K562 (cell line): ENCODE data around the gene LCE1D. TPM values are rescaled to one million over a fixed set of nuclear protein-coding genes. Genes with fewer than 3 reads are reported as not detected.

Source experiments
- ATAC-seq: fragments of 200-7000 bp; cut with Tn5 transposase; 3 replicates; pipeline ENCODE4 v1.9.1; 2020; ENCODE audit warnings: moderate library complexity
- BruUV-seq: library from RNA; stranded (reverse); fragments of 400-500 nt; replicated peaks from 2 replicates; lab custom pipeline; 2021; lab: Mats Ljungman, UMichigan
- CTCF ChIA-PET: fragments of 300-600 bp; formaldehyde crosslinking; extraction: SDS; loops from one replicate; lab custom pipeline; 2021; ENCODE audit warnings: low intra/inter-chr PET ratio; lab: Yijun Ruan, JAX
- POLR2A ChIA-PET: fragments of 300-600, 350-650 bp; sonication (Branson Sonifier 250); formaldehyde crosslinking; extraction: SDS; loops from one replicate; lab custom pipeline; 2021; ENCODE audit warnings: antibody characterized with exemption, inconsistent platforms; lab: Yijun Ruan, JAX
- DNase-seq, 4 experiments: peaks; one replicate each; pipeline versions ENCODE4 v3.0.0 to v3.0.0-alpha.2; 2011 to 2018; ENCODE audit warnings: low spot score in 3 of 4, mixed read lengths in 3 of 4; ENCODE audit errors: extremely low read depth in 1 of 4
- FAIRE-seq: peaks from 2 replicates; lab custom pipeline; 2011; peaks lifted over from hg19 to GRCh38; lab: Jason Lieb, UNC
- H2AFZ ChIP-seq: 2 replicates; pipeline ENCODE4 v1.6.0; 2011; ENCODE audit warnings: low read depth, low read length, control low read depth, inconsistent platforms
- H3K27ac ChIP-seq: fragments of 200-600 bp; 3 replicates; pipeline ENCODE4 v1.8.0; 2011; ENCODE audit warnings: low read depth, mild to moderate bottlenecking, control low read depth, inconsistent platforms, low read length, moderate library complexity, mixed read lengths; ENCODE audit errors: extremely low read depth
- H3K27me3 ChIP-seq, 2 experiments: fragments of 300-600 bp in 1 of 2; 2 replicates in 1 of 2; 3 replicates in 1 of 2; pipeline versions ENCODE4 v1.6.0 to v1.8.0; 2011; ENCODE audit warnings: inconsistent platforms in 2 of 2, low read length in 2 of 2, mild to moderate bottlenecking in 1 of 2, mixed read lengths in 1 of 2, moderate library complexity in 1 of 2; ENCODE audit not compliant: control insufficient read depth in 2 of 2, insufficient read depth in 2 of 2
- H3K36me3 ChIP-seq: fragments of 300-600 bp; 3 replicates; pipeline ENCODE4 v1.8.0; 2011; ENCODE audit warnings: mild to moderate bottlenecking, low read length, inconsistent platforms; ENCODE audit not compliant: control insufficient read depth, insufficient read depth
- H3K4me1 ChIP-seq, 2 experiments: fragments of 200-600 bp in 1 of 2; replicated peaks in 1 of 2; 2 replicates in 1 of 2; 3 replicates in 1 of 2; pipeline versions ENCODE4 v1.5.1 to v1.8.0; 2011; ENCODE audit warnings: inconsistent platforms in 2 of 2, low read length in 2 of 2, mild to moderate bottlenecking in 1 of 2, mixed read lengths in 1 of 2, moderate library complexity in 1 of 2; ENCODE audit not compliant: control insufficient read depth in 2 of 2, insufficient read depth in 2 of 2
- H3K4me2 ChIP-seq: 2 replicates; pipeline ENCODE4 v1.6.1; 2011; ENCODE audit warnings: low read length, control low read depth, inconsistent platforms, mixed read lengths; ENCODE audit not compliant: insufficient read depth
- H3K4me3 ChIP-seq: fragments of 200-600 bp; sonication (generic), shearing (Covaris generic); 2 replicates; pipeline ENCODE4 v1.5.1; 2016; ENCODE audit warnings: control low read depth, inconsistent platforms
- H3K79me2 ChIP-seq: fragments of 200-600 bp; 3 replicates; pipeline ENCODE4 v1.8.0; 2011; ENCODE audit warnings: low read length, inconsistent platforms; ENCODE audit not compliant: control insufficient read depth, insufficient read depth
- H3K9ac ChIP-seq, 2 experiments: 2 replicates each; pipeline versions ENCODE4 v1.6.0 to v1.6.1; 2011; ENCODE audit warnings: low read depth in 2 of 2, low read length in 2 of 2, control low read depth in 1 of 2, inconsistent platforms in 1 of 2, mild to moderate bottlenecking in 1 of 2, mixed read lengths in 1 of 2; ENCODE audit not compliant: insufficient read depth in 1 of 2
- H3K9me1 ChIP-seq: one replicate; pipeline ENCODE4 v1.6.0; 2011; ENCODE audit warnings: inconsistent platforms, mild to moderate bottlenecking, low read length, moderate library complexity; ENCODE audit not compliant: control insufficient read depth, insufficient read depth
- H3K9me3 ChIP-seq: replicated peaks from 2 replicates; pipeline ENCODE4 v1.5.1; 2011; ENCODE audit warnings: low read depth, low read length, inconsistent platforms; ENCODE audit not compliant: control insufficient read depth, insufficient read depth
- H4K20me1 ChIP-seq: replicated peaks from 2 replicates; pipeline ENCODE4 v1.6.1; 2011; ENCODE audit warnings: low read length, inconsistent platforms, mixed read lengths; ENCODE audit not compliant: control insufficient read depth, insufficient read depth
- CEBPB ChIP-seq: fragments of 450-650 bp; IDR thresholded peaks from 2 replicates; pipeline ENCODE4 v1.6.1; 2016; ENCODE audit warnings: missing genetic modification characterization, missing compliant biosample characterization
- CXXC5 ChIP-seq: fragments of 250-450 bp; sonication (Bioruptor Pico); IDR thresholded peaks from 2 replicates; pipeline ENCODE4 v1.8.0; 2022; ENCODE audit warnings: inconsistent platforms, mild to moderate bottlenecking, moderate library complexity
- HSF4 ChIP-seq: fragments of 250-450 bp; sonication (Bioruptor Pico); IDR thresholded peaks from 2 replicates; pipeline ENCODE4 v2.1.2; 2022; ENCODE audit warnings: mild to moderate bottlenecking, moderate library complexity, borderline replicate concordance
- KDM4B ChIP-seq, 2 experiments: fragments of 450-650 bp in 1 of 2; sonication (generic) in 1 of 2; IDR thresholded peaks; 2 replicates each; pipeline ENCODE4 v1.6.1; 2016 to 2017; ENCODE audit warnings: borderline replicate concordance in 2 of 2, antibody characterized with exemption in 1 of 2, low read depth in 1 of 2, mild to moderate bottlenecking in 1 of 2
- NFATC3 ChIP-seq: fragments of 450-650 bp; IDR thresholded peaks from 2 replicates; pipeline ENCODE4 v1.6.1; 2017; ENCODE audit warnings: mild to moderate bottlenecking
- NR2C1 ChIP-seq, 2 experiments: fragments of 450-650 bp; IDR thresholded peaks; 2 replicates each; pipeline ENCODE4 v1.6.1; 2017; ENCODE audit warnings: mild to moderate bottlenecking in 2 of 2, antibody characterized with exemption in 1 of 2, inconsistent platforms in 1 of 2, missing compliant biosample characterization in 1 of 2, missing genetic modification characterization in 1 of 2
- POLR2AphosphoS2 ChIP-seq: IDR thresholded peaks from 2 replicates; pipeline ENCODE4 v1.6.1; 2012; ENCODE audit warnings: low read length, improper control_type of control experiment
- TAF15 ChIP-seq: fragments of 200-400 bp; formaldehyde crosslinking; IDR thresholded peaks from 2 replicates; pipeline ENCODE4 v1.6.1; 2017; ENCODE audit warnings: mild to moderate bottlenecking, low read depth, low read length, moderate library complexity
- ZC3H4 ChIP-seq: sonication (generic); formaldehyde crosslinking; IDR thresholded peaks from 2 replicates; pipeline ENCODE4 v1.9.0; 2021; ENCODE audit warnings: missing genetic modification reagents, borderline replicate concordance
- ZKSCAN3 ChIP-seq: fragments of 250-450 bp; sonication (Bioruptor Pico); IDR thresholded peaks from 2 replicates; pipeline ENCODE4 v1.4.0; 2020
- ZNF384 ChIP-seq: IDR thresholded peaks from 2 replicates; pipeline ENCODE4 v1.6.1; 2012; ENCODE audit warnings: low read depth, low read length, improper control_type of control experiment
- WGBS: fragments of 100-300 bp; shearing (Covaris generic); methylation state at CpG from one replicate; pipeline ENCODE4 v1.1.6; 2016; ENCODE audit warnings: low coverage, mixed read lengths; ENCODE audit not compliant: insufficient coverage; ENCODE audit errors: missing lambda C conversion rate; 5-methylcytosine and 5-hydroxymethylcytosine counted together
- in situ Hi-C: fragments of 300-500 bp; cut with MboI; formaldehyde crosslinking; loops from 4 replicates; pipeline ENCODE4 v1.15.0; 2018; ENCODE audit warnings: inconsistent platforms, mixed read lengths
- intact Hi-C: fragments of 100-400 bp; cut with micrococcal nuclease; formaldehyde crosslinking; loops from 2 replicates; pipeline ENCODE4 v1.14.2; 2022
- polyA plus RNA-seq, 8 experiments: library from polyadenylated mRNA; depleted of rRNA in 4 of 8; stranded (reverse) in 5 of 8; unstranded in 3 of 8; fragments of >200 nt; fragmentation: Nextera tagmentation in 2 of 8; fragmentation: Illumina TruSeq in 1 of 8; extraction: Ambion mirVana in 2 of 8; extraction: Trizol in 1 of 8; gene quantifications; 2 replicates each; pipeline versions ENCODE4 v1.2.1 to v1.2.3, GENCODE V29; 2011 to 2014; ENCODE audit warnings: inconsistent platforms in 1 of 8, missing spikeins in 1 of 8
- total RNA-seq, 7 experiments: library from RNA; depleted of rRNA in 6 of 7; stranded (reverse); fragments of >200 nt in 6 of 7; fragmentation: Illumina TruSeq in 2 of 7; extraction: Trizol in 2 of 7; gene quantifications; 2 replicates each; pipeline versions ENCODE4 v1.2.1 to v1.2.3, GENCODE V29; 2011 to 2021; ENCODE audit warnings: low replicate concordance in 1 of 7
- TF ChIP-seq, protein P1 (sequence below): fragments of 250-450 bp; sonication (Bioruptor Pico); IDR thresholded peaks from 2 replicates; pipeline ENCODE4 v1.8.0; 2022; ENCODE audit warnings: moderate library complexity, mild to moderate bottlenecking, inconsistent platforms
- TF ChIP-seq, protein P2 (sequence below): fragments of 150-350 bp; IDR thresholded peaks from 2 replicates; pipeline ENCODE4 v1.6.1; 2014; ENCODE audit warnings: low read depth, mild to moderate bottlenecking, low read length, borderline replicate concordance

Gene LCE1D
- total and polyA plus RNA-seq, 9 of the 15 experiments (the other 6 are each of a cell fraction or from before 2014, with no cell fraction given): not detected

DNA sequence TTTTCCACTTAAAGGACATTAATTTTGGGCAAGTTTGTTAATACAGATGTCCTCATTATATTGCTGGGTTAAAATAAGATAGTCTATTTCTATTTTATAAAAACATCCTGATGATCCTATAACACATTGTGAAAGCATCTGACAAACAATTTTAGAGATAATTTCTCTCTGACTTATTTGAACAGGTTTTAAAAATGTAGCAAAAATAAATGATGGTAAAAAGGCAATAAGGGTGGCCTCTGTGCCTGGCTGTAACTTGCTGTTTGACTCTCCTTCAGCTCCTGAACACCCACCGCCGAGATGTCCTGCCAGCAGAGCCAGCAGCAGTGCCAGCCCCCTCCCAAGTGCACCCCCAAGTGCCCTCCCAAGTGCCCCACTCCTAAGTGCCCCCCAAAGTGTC, 30.7 kb downstream of the LCE1D start, which contains the start of gene LCE1A:
LCE1A (plus strand) TSS at position 301 of the 400 bp plus-strand sequence; CDS start at position 301, 0 bp downstream.
- ChIA-PET POLR2A (interaction anchor here (1.1 kb wide), 1 partner anchor 10 kb away, joined by 3 read pairs; no protein-coding TSS in a partner anchor), CTCF (no interaction called here)
- H3K9me3 ChIP-seq: no peaks in the 10 kb centered on the region
- H3K4me1 ChIP-seq: no peaks in the 10 kb centered on the region
- H3K27ac ChIP-seq: no peak within 1 kb of the TSS
- no peak within 1 kb of the TSS for H3K4me3 ChIP-seq
- H4K20me1 ChIP-seq: no peaks in the 10 kb centered on the region
- intact Hi-C loops (no loop called here), in situ Hi-C loops (no loop called here)
- no peaks in the 10 kb centered on the region for H3K9me1 ChIP-seq
- H3K36me3 ChIP-seq: no peaks in the 10 kb centered on the region
- H2AFZ ChIP-seq: no peak within 1 kb of the TSS
- H3K9ac ChIP-seq: no peak within 1 kb of the TSS
- H3K79me2 ChIP-seq: no peaks in the 10 kb centered on the region
- H3K4me2 ChIP-seq: no peak within 1 kb of the TSS
- no peak for TF ChIP-seq NR2C1 (IDR thresholded peaks at IDR 0.05)
- no peak for TF ChIP-seq NR2C1 (tag; IDR thresholded peaks at IDR 0.05)
- no peak for TF ChIP-seq POLR2AphosphoS2
- TF ChIP-seq ZKSCAN3 (CRISPR knock-in tag): no peak
- TF ChIP-seq HSF4 (CRISPR knock-in tag): no peak
- TF ChIP-seq KDM4B (IDR thresholded peaks at IDR 0.05; ENCODE audit: borderline replicate concordance in 2 of 2, low read depth in 1 of 2): no peak
- no peak for TF ChIP-seq CEBPB (tag)
- TF ChIP-seq TAF15: no peak
- no peak for TF ChIP-seq ZNF384
- TF ChIP-seq NFATC3: no peak
- TF ChIP-seq, protein P1, sequence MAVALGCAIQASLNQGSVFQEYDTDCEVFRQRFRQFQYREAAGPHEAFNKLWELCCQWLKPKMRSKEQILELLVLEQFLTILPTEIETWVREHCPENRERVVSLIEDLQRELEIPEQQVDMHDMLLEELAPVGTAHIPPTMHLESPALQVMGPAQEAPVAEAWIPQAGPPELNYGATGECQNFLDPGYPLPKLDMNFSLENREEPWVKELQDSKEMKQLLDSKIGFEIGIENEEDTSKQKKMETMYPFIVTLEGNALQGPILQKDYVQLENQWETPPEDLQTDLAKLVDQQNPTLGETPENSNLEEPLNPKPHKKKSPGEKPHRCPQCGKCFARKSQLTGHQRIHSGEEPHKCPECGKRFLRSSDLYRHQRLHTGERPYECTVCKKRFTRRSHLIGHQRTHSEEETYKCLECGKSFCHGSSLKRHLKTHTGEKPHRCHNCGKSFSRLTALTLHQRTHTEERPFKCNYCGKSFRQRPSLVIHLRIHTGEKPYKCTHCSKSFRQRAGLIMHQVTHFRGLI (CRISPR knock-in tag): no peak
- no peak for TF ChIP-seq ZC3H4
- TF ChIP-seq, protein P2, sequence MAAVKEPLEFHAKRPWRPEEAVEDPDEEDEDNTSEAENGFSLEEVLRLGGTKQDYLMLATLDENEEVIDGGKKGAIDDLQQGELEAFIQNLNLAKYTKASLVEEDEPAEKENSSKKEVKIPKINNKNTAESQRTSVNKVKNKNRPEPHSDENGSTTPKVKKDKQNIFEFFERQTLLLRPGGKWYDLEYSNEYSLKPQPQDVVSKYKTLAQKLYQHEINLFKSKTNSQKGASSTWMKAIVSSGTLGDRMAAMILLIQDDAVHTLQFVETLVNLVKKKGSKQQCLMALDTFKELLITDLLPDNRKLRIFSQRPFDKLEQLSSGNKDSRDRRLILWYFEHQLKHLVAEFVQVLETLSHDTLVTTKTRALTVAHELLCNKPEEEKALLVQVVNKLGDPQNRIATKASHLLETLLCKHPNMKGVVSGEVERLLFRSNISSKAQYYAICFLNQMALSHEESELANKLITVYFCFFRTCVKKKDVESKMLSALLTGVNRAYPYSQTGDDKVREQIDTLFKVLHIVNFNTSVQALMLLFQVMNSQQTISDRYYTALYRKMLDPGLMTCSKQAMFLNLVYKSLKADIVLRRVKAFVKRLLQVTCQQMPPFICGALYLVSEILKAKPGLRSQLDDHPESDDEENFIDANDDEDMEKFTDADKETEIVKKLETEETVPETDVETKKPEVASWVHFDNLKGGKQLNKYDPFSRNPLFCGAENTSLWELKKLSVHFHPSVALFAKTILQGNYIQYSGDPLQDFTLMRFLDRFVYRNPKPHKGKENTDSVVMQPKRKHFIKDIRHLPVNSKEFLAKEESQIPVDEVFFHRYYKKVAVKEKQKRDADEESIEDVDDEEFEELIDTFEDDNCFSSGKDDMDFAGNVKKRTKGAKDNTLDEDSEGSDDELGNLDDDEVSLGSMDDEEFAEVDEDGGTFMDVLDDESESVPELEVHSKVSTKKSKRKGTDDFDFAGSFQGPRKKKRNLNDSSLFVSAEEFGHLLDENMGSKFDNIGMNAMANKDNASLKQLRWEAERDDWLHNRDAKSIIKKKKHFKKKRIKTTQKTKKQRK: no peak
- TF ChIP-seq CXXC5 (CRISPR knock-in tag): no peak
- no peak for ATAC-seq
- FAIRE-seq: no peak
- H3K27me3 ChIP-seq: no peaks in the 10 kb centered on the region
- 0% methylated on average over 2 of the region's 2 CpGs for WGBS
- DNase-seq: no peak
- no TSS peak for BruUV-seq
